AG09309 (cell line): ENCODE measurements around the gene PAF1.

Source experiments
- DNase-seq: peaks from one replicate; pipeline ENCODE4 v3.0.0-alpha.2; 2010; ENCODE audit warnings: low read depth
- H3K4me3 ChIP-seq: 2 replicates; pipeline ENCODE4 v1.5.1; 2011; ENCODE audit warnings: mild to moderate bottlenecking, low read depth, low read length, moderate library complexity; ENCODE audit not compliant: control insufficient read depth
- CTCF ChIP-seq: IDR thresholded peaks from 2 replicates; pipeline ENCODE4 v1.5.1; 2011; ENCODE audit warnings: mild to moderate bottlenecking, low read depth, low read length, inconsistent platforms; ENCODE audit not compliant: insufficient read depth, control insufficient read depth; ENCODE audit errors: missing control alignments

PAF1 gene

GRCh38 chr19:39412867-39413271 is 22.0 kb upstream of the PAF1 start:
- peak overlapping the region; percentile 65 for H3K4me3 ChIP-seq
- no peak for TF ChIP-seq CTCF
- DNase-seq: no peak

- peak; percentile 99 for DNase-seq
- peak within 1 kb of the TSS; percentile 65 for H3K4me3 ChIP-seq
- peak; percentile 87 for TF ChIP-seq CTCF
These were observed 21.4 kb upstream of the PAF1 start, which contains the start of gene PLEKHG2 for GRCh38 chr19:39412100-39412866. TSS of gene PLEKHG2 (plus strand) at chr19:39412669. CDS start at chr19:39414087, 1,418 bp downstream.

- DNase-seq: peak; percentile 76
- TF ChIP-seq CTCF: peak; percentile 84
- no peak overlapping the region for H3K4me3 ChIP-seq
These were observed 20.9 kb upstream of the PAF1 start for GRCh38 chr19:39411832-39412099.

GRCh38 chr19:39411081-39411831 is 20.4 kb upstream of the PAF1 start:
- H3K4me3 ChIP-seq: no peak overlapping the region; the same call in 1 of the 2 replicates
- DNase-seq: no peak
- no peak for TF ChIP-seq CTCF

GRCh38 chr19:39410831-39411080 is 19.9 kb upstream of the PAF1 start:
- no peak for DNase-seq
- no peak overlapping the region for H3K4me3 ChIP-seq
- TF ChIP-seq CTCF: no peak

GRCh38 chr19:39410017-39410830 is 19.3 kb upstream of the PAF1 start:
- DNase-seq: no peak
- peak overlapping the region; percentile 88 for H3K4me3 ChIP-seq
- TF ChIP-seq CTCF: no peak
